Activated CD4-positive, alpha-beta T cell treated with anti-CD3 and anti-CD28 coated beads, Interleukin-2, amount 50 U/mL, for 4 hours (primary cell): ENCODE data around the gene PTCD1.
A peak's percentile ranks its signal among the peaks of the same experiment; 100 is the strongest.

Experiments
- DNase-seq, 2 experiments: peaks; one replicate each; pipeline ENCODE4 v3.0.0-alpha.2; 2020

Gene PTCD1

DNA sequence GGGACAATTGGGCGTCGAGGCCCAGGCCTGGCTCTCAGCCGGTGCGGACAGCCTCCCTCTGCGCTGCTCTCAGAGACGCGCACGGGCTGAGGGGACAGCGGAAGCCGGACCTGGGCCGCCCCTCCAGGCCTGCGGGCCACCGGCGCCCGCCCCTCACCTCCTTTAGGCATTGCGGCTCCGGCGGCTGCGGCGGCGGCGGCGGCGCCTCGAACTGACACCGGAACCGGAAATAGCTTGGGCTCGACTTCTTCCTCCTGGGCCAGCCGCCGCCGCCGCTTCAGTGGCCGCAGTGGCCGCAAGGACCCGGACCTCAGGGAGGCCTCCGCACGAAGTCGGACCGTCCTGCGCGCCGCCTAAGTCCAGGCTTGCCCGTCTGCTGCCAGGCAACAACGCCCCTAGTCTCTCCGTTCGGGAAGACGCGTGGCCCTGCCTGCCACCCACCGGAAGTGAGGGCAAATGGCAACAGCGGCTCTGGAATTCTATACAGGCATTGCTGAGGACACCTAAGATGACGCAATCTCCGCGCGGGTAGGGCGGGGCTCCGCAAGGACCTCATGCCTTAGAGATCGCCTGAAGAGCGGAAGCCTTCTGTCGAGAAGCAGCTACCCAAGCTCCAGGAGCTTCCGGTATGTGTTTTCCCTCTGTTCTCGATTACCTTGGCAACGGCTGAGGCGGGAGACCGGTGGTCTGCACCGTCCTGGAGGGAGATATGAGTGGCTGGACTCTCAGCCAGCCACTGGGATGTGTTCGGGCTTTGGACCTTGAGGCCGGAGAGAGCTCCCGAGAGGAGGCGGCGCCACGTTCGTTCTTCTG is 30.0 kb downstream of the PTCD1 start, which contains the start of the genes BUD31 and PDAP1:
Gene BUD31, plus strand, starts transcription at position 591 of the 813 bp plus-strand sequence. CDS start 2,124 bp downstream, outside the sequence.
Gene PDAP1, minus strand, starts transcription at position 219 of the 813 bp plus-strand sequence. Its CDS starts 49 bp downstream, at position 170.
- peak; percentile 91 to 93 for DNase-seq

DNA sequence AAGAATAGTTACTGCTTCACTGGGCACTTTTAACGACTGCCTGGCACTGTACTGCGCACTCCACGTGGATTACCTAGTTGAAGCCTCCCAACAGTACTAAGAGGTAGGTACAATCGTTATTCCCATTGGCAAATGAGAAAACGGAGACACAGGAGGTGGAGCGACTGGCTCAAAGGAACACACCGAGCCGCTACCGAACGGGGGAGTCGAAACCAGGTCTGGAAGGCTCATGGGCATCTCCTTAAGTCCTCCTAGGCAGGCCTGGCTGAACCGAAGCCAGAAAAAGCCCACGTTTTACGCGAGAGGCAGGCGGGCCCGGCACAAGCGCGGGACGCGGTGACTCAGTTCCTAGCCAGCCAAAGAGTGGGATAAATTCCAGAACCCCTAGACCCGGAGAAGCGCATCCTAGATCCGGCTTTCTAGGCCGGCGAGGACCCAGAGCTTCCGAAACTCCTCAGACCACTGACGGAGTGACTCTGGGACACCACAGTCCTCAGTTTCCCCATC is 30.7 kb downstream of the PTCD1 start:
- DNase-seq, result peak; percentile 44 to 45

DNA sequence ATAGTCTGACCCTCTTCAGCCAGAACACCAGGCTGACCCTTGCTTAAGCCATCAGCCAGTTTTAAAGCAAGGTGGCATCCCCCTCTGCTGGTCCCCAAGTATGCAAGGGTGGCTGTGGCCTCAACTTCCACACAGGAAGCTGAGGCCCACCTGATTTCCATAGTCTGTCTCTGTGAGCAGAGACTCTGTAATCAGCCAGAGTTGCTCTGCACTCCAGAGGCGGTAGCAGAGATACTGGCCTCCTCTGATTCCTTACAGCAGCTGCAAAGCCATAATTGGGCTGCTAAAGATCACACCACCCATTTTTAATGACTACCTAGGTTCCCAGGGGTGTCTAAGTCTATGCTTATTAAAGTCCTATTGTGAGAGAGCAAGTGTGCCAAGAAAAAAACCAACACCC is 32.0 kb downstream of the PTCD1 start:
- DNase-seq, result no peak

DNA sequence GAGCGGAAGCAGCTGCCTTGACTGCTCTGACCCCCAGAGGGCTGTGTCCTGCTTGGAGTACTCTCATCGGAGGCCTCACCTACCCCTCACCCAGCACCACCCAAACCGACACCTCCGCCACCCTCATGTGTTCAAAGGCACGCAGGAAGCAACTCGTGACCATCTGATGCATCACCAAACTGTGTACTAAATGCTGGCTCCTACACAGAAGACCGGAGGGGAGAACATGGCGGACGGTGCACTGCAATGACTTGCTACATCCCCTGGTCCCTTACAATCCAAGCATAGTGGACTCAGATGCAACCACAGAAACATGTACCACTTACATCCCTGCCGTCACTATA is 33.6 kb downstream of the PTCD1 start:
- DNase-seq, result no peak

DNA sequence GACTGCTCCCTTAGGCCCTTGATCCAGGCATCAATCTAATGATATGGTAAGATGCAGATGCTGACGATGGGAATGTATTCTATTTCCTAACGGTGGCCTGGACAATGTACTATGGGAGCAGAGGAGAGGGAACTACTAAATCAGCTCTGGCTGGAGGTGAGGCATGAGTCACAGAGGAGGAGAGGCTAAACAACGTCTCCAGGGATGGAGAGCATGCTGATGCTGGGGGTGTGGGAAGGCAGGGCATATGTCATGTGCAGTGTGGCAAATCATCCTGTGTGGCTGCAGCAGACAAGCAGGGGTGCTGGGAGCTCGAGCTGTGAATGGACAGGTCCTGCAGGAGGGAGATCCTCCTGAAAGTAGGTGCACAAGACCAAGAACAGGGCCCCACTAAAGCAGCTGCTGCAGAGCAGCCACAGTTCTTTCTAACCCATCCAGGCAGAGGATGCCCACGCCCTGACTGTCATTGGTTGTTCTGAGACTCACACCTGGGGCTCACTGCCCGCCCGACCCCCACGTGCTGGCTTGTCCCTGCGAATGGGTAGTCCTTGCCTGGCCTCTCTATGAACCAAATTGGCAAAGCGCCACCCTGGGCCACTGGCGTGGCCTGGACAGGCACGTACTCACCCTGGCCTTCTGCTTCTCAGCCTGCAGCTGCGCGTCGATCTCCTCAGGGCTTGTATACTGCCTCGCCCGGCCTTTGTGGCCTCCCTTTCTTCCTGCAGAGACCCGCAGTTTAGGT is 34.2 kb downstream of the PTCD1 start:
- DNase-seq, result no peak

DNA sequence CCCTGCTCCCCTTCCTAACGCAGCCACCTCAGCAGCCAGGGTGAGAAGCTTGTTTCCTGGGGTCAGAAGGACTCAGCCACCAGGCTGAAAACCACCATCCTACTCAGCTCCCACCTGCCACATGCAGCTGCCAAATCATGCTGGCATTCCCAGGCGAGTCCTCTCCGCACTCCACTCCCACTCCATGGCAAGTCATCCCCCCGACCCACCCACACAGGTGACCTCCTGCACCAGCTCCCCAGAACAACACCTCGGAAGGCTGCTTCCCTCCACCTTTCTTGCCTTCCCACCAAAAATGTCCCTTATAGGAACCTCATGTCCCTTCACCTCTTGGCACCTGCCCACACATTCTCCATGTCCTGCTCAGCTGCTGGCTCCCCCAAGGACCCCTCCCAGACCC is 34.8 kb downstream of the PTCD1 start:
- no peak for DNase-seq

DNA sequence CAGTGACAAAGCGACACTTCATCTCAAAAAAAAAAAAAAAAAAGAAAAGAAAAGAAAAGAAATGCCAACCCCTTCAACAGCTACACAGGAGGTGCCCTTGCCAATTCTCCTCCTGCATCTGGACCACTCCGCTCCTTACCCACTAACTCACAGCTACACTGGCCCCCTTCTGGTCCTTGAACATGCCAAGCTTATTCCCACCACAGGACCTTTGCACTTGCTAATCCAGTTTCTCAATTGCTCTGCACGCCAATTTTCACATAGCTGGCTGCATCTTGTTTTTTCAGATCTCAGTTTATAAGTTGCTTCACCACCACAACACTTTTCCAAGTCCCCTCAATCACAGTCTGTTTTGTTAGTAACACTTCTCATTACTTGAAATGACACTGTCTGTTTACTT is 35.7 kb downstream of the PTCD1 start:
- DNase-seq, result no peak

DNA sequence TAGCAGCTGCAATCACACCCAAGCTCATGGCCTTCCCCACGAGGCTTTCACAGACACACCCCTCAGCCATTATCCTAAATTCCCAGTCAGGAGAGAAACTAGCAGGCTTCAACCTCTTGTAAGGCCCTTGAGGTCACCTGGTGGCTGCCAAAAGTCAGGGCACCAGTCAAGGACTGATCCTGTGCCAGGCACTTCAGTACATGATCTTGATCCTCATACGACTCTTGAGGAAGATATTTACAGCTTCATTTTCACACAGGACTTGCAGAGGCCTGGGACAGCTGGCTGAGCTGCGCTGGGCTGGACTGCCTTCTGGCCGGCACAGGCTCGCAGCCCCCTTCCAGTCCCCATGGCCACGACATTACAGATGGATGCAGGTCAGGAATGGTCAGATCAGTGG is 39.0 kb downstream of the PTCD1 start:
- no peak for DNase-seq

DNA sequence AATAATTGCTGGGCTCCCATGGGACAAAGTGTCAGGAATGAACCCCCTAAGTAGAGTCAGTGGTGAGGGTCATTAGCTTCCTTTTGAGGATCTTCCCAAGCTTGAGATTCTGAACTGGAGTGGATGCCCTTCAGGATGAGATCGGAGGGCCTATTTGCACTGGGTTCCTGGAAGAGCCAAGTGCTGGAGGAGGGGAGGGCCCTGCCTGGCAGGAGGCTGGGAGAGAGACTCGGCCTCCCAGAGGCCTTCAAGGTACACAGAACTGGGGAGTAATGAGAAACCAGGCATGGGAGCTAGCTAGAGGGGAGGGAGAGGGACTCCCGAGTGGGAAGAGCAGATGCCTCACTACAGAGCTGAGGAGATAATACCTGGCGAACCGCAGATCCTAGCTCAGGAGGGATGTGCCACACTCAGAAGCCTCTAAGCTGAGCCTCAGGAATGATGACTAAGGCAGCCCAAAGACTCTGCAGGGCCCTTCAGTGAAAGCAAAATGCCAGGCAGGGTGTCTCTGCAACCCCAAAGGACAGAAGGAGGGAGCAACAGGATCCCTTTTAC is 39.6 kb downstream of the PTCD1 start:
- no peak for DNase-seq

DNA sequence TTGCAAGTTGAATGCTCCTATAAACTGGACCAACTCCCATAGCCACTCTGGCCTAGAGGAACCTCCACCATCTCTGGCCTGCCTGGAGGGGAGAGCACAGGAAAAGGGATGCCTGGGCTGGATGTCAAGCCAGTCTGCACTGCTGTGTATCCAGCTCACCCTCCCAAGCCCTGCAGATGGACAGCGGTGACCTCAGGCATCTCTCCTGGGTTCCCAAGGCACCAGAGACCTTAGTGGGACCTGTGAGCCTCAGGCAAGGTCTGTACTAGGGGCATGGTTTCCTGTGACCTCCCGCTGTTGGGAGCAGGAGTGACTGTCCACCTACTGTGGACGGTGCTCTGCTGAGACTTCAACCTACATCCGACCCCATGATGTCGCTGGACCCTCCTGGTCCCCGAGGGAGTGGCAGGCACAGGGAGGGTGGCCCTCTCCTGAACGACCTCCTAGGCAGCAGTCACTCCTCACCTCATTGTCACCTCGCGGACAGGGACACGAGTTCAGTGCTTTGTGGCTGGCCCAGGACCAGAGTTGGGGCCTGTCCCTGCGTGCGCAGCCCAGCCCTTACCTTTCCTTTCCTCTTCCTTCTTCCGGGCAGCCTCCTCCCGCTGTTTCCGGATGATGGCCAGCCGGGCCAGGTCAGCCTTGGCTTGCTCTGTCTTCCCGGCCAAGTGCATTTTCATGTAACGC is 41.2 kb downstream of the PTCD1 start:
- DNase-seq, result no peak

DNA sequence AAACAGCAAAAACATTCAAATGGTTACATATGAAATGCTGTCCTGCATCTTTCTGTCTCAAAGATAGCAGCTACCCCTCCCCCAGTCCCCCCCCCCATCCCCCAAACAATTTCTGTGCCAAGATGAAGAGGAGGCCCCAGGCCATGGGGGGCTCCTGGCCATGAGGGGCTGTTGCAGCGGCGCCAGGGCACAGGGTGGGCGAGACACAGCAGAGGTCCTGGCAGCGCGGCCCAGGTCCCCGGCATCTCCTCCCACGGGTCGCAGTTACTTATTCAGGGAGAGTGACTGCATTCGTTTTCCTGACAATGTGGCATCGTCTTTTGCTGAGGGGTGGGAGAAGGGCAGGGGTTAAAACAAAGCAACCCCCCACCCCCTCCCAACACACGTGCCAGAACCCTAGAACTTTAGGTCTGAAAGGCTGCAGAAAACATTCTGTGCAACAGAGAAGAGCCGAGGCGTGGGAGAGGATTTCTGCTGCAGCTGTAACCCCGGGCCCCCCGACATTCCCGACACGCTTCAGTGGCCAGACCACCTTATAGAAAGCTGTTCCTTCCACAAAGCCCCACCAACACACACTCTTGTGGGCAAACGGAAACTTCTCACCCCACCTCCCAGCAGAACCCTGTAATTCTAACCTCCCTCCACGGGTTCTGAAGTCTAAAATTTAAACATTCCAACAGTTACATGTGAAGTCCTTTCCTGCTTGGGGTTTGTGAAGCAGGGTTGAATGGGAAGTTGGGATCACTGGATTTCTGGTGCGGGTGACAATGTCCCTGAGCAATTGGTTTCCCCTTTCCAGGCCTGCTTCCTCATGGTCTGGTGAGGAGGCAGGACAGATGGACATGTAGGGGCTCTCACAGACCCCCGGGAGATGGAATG is 41.9 kb downstream of the PTCD1 start:
- no peak for DNase-seq

DNA sequence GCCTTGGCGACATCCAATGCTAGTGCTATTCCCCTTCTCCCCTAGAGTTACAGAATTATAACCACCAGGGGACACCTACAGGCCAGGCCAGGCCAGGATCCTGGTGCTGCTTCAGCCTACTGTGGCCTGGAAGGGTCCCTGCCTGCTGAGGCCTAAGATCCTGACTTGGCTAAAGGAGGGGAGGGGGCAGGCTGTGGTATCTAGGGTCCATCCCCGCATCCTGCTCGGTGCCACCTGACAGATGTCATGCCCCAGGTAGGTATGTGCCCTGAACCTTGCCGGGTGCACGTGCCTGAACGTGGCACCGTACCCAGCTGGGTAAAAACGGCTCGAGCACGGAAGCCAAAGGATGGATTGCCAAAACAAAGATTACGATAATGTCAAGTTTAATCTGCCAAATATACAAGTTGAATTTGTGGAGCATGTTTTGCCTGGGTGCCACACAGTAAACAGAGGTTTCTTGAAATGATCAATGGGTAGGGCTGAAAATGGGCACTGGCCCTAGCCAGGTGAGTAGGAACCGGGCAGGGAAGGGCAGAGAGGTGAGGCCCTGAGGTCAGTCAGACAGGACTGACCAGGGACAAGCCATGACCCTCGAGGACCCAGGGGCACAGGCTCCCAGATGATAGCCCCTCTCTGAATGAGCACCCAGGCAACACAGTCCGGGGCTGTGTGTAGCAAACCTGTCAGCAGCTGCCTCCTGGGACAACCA is 42.8 kb downstream of the PTCD1 start:
- no peak for DNase-seq

DNA sequence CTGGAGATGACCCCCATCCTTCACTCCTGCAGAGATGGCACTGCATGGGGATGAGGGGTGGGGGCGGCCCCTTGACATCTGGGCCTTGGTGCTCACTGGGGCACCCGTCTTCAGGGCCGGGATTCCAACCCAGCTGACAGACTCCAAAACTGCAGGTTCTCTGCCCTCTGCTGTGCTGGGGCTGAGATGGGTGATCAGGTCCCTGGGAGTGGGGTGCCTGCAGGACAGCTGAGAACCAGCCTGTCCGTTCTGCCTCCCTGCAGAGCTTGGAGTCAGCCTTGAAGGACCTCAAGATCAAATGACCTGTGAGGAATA is 44.5 kb downstream of the PTCD1 start:
- DNase-seq, result no peak

DNA sequence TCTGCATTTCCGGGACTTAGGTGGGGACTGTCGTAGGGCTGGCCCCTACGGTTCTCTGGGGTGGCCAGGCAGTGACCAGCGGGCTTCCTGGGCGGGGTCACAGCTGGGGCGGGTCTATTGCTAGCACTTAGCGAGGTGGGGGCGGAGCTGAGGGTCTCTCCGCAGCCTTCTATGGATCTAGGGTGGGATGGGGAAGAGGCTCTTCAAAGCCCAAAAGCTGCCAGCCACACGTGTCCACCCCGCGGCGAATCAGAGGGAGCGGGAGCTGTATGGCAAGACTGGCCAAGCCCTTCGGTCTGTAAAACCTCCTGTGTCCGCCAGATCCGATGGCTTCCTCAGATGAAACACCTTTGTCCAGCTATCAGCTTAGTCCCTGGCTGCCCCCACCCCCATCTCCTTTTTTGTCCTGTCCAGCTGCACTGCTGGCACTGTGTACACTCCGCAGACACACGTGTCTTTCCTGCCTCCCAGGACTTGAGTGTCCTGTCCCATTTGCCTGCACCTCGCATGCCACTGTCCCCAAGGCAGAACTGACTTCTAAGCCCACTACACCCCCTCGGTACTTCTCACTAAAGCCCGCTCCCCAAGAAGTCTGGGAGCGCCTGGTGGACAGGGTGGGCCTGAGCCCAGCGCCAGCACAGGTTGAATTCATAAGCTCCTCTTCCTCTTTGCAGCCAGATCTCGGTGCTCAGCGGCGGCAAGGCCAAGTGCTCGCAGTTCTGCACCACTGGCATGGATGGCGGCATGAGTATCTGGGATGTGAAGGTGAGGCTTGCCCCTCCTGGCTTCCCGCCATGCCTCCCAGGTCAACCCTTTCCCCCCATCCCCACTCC is 45.0 kb downstream of the PTCD1 start:
- DNase-seq, result no peak

DNA sequence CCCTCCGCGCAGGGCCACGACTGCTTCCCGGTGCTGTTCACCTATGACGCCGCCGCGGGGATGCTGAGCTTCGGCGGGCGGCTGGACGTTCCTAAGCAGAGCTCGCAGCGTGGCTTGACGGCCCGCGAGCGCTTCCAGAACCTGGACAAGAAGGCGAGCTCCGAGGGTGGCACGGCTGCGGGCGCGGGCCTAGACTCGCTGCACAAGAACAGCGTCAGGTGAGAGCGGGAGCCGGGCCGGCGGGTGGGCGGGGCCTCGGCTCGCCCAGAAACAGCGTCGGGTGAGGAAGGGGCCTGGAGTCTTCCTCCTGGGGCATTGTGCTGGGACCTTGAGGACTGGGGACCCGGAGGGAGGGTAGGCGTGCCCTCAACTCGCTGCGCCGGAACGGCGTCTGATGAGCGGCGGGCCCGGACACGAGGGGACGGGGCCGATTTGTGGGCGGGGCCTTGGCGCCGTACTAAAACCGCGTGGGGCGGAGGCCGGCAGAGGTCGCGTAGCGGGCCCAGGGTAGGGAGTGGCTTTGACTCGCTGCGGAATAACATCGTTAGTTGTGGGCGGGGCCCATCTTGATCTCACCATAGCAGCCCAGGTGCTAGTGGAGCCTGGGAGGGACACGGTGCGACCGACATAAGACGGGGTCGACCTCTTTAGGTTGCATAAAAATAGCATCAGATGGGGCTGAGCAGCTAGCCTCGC is 45.8 kb downstream of the PTCD1 start:
- DNase-seq, result peak; percentile 70 to 77

DNA sequence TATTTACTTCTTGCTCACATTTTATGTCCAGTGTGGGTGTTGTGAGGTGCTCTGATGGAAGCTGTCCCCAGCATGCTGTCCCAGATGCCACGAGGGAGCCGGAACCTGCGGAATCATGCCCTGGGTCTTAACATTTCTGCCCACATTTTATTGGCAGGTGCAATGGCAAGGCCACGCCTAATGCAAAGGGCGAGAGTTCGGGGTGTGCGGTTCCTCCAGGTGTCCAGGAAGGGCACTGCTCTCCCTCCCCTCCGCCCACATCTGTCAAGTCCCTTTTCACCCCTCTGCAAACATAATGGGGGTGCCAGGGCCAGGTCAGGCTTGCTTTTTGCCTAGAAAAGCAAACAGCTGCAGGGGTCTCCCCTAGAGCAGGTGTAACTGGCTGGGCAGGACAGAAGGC is 46.6 kb downstream of the PTCD1 start:
- DNase-seq, result no peak

DNA sequence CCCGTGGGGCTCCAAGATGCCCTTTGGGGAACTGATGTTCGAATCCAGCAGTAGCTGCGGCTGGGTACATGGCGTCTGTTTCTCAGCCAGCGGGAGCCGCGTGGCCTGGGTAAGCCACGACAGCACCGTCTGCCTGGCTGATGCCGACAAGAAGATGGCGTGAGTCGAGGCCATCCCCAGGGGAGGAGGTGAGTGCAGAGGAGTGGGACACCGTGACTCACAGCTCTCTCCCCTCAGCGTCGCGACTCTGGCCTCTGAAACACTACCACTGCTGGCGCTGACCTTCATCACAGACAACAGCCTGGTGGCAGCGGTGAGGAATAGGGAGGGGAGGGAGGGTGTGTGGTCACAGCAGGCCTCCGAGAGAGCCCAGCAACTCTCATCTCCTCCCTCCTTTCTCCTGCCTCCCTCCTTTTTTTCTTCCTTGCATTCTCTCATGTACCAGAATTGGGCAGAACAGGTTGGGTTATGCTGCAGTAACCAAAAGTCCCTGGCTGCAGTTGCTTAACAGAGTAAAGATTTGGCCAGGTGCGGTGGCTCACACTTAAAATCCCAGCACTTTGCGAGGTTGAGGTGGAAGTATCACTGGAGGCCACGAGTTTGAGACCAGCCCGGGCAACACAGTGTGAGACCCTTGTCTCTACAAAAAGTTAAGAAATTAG is 47.5 kb downstream of the PTCD1 start:
- no peak for DNase-seq

DNA sequence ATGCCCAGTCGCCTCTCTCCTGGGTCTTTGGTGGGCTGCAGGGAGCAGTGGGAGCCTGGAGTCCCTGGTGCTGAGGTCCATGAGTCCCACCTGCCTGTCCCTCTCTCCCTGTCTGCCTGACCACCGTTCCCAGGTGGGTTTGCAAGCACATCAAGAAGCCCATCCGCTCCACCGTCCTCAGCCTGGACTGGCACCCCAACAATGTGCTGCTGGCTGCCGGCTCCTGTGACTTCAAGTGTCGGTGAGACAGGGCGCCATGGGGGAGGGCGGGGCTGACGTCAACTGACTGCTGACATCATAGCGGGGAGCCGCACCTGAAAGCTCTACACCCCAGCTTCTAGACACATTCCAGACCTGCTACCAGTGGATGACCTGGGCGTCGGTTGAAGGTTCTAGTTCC is 48.8 kb downstream of the PTCD1 start:
- DNase-seq, result no peak

DNA sequence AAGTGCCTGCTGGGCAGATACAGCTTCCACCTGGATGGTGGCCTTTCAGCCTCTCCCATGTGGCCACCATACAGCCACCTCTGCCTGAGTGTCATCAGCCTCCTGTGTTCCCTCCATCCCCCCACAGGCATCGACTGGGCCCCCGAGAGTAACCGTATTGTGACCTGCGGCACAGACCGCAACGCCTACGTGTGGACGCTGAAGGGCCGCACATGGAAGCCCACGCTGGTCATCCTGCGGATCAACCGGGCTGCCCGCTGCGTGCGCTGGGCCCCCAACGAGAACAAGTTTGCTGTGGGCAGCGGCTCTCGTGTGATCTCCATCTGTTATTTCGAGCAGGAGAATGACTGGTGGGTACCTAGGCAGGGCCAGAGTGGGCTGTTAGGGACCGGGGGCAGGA is 50.7 kb downstream of the PTCD1 start:
- no peak for DNase-seq
